Measurements from ENCODE around the gene ZNF408.
"Not testable (repeated sequence)": the region's sequence is repeated elsewhere in the genome, so short reads cannot be mapped to it uniquely, and the experiment has no call there.

ZNF408 gene

GRCh38 chr11:46700241-46701077 lies at the start of gene ZNF408, which contains the start of gene ARHGAP1:
Gene ZNF408 (plus strand): TSS chr11:46701031. CDS start chr11:46701048, 17 bp downstream.
Gene ARHGAP1 (minus strand): TSS chr11:46700619. CDS start chr11:46696107, 4,512 bp downstream.
- peak; percentile 98 for DNase-seq

- DNase-seq = no peak
These were observed 45.2 kb upstream of the ZNF408 start for GRCh38 chr11:46655631-46656030.

GRCh38 chr11:46657186-46657585 lies 43.6 kb upstream of the ZNF408 start:
- no peak for DNase-seq

GRCh38 chr11:46658259-46658658 lies 42.6 kb upstream of the ZNF408 start:
- DNase-seq = no peak

GRCh38 chr11:46659908-46660307 lies 40.9 kb upstream of the ZNF408 start:
- DNase-seq = no peak

GRCh38 chr11:46661836-46662235 lies 39.0 kb upstream of the ZNF408 start:
- no peak for DNase-seq

GRCh38 chr11:46662366-46662765 lies 38.5 kb upstream of the ZNF408 start:
- no peak for DNase-seq

GRCh38 chr11:46663277-46663940 lies 37.4 kb upstream of the ZNF408 start:
- DNase-seq = no peak

- DNase-seq = no peak
These were observed 36.2 kb upstream of the ZNF408 start for GRCh38 chr11:46664612-46665011.

GRCh38 chr11:46665356-46665755 lies 35.5 kb upstream of the ZNF408 start:
- no peak for DNase-seq

- no peak for DNase-seq
These were observed 34.3 kb upstream of the ZNF408 start for GRCh38 chr11:46666516-46666915.

- DNase-seq = no peak
These were observed 33.8 kb upstream of the ZNF408 start for GRCh38 chr11:46667043-46667481.

GRCh38 chr11:46668480-46669085 lies 32.2 kb upstream of the ZNF408 start:
- DNase-seq = no peak

- no peak for DNase-seq
These were observed 31.1 kb upstream of the ZNF408 start for GRCh38 chr11:46669711-46670139.

- not testable (repeated sequence) for DNase-seq
These were observed 30.3 kb upstream of the ZNF408 start for GRCh38 chr11:46670521-46670920.

- no peak for DNase-seq
These were observed 28.9 kb upstream of the ZNF408 start for GRCh38 chr11:46671958-46672315.

GRCh38 chr11:46672381-46672839 lies 28.4 kb upstream of the ZNF408 start:
- DNase-seq = no peak

- no peak for DNase-seq
These were observed 26.9 kb upstream of the ZNF408 start for GRCh38 chr11:46673713-46674462.

- DNase-seq = no peak
These were observed 26.2 kb upstream of the ZNF408 start for GRCh38 chr11:46674463-46675287.

GRCh38 chr11:46675288-46675851 lies 25.5 kb upstream of the ZNF408 start:
- no peak for DNase-seq

GRCh38 chr11:46675949-46676348 lies 24.9 kb upstream of the ZNF408 start:
- no peak for DNase-seq

All from NCI-H748 treated with DMSO at 0.1 percent for 48 hours (cell line).